GM13977 (cell line): ENCODE results near the gene SLC12A6.
"Not testable (repeated sequence)": the region's sequence is repeated elsewhere in the genome, so short reads cannot be mapped to it uniquely, and the experiment has no call there.

ENCODE experiments used
- DNase-seq: peaks from one replicate; pipeline ENCODE4 v3.0.0; 2012; ENCODE audit warnings: low spot score
- in situ Hi-C: fragments of 300-500 bp; cut with MboI; formaldehyde crosslinking; loops from one replicate; pipeline ENCODE4 v1.12.0; 2022; ENCODE audit warnings: low sequenced_read_pairs, low pct_unique_long_range_greater_than_20kb, mixed read lengths, inconsistent platforms; ENCODE audit not compliant: unreplicated experiment
- TF ChIP-seq, protein P1 (sequence below): IDR thresholded peaks from 2 replicates; pipeline ENCODE4 v1.5.1; 2012; ENCODE audit warnings: mild to moderate bottlenecking, control low read depth; ENCODE audit not compliant: insufficient read depth; ENCODE audit errors: extremely low read depth, missing control alignments

SLC12A6 gene

DNA sequence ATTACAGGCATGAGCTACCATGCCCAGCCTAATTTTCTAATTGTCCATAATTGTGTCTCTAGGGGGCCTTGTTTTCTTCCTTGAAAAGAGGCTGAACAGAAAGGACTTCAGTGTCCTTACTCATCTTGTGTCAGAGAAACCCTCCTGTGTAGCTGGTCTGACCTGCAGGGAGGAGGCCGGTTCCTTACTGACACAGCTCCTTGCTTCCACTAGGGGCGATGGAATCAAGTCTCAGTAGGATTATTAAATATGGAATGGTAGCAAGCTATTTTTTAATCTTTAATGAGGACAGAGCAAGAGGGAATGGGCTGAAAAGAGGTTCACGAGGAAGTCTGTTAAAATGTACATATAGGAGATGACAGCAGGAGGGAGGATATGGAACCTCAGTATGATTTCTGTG, 20.8 kb upstream of the SLC12A6 start:
- no peak for DNase-seq
- in situ Hi-C loops: loop anchor here (25.0 kb wide), 1 partner anchor 229 kb away; the partner anchor contains the start of gene GOLGA8B

DNA sequence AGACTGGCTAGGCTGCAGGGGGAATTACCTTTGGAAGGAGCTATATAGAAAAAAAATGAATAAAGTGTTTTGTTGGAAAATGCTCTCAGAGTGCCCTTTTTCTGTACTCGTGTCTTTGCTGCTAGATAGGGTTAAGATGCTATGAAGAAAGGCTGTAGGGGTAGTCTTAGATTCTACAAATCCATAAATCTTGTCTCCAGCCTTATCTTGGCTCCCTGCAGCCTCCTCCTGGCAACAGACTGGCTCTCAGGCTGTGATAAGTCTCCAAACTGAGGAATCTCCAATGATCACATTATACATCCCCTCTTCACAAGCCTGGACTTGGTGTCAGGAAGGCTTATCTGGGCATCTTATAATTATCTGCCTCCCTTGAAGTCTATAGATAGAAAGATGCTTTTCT, 20.1 kb upstream of the SLC12A6 start:
- DNase-seq: no peak
- TF ChIP-seq, protein P1, sequence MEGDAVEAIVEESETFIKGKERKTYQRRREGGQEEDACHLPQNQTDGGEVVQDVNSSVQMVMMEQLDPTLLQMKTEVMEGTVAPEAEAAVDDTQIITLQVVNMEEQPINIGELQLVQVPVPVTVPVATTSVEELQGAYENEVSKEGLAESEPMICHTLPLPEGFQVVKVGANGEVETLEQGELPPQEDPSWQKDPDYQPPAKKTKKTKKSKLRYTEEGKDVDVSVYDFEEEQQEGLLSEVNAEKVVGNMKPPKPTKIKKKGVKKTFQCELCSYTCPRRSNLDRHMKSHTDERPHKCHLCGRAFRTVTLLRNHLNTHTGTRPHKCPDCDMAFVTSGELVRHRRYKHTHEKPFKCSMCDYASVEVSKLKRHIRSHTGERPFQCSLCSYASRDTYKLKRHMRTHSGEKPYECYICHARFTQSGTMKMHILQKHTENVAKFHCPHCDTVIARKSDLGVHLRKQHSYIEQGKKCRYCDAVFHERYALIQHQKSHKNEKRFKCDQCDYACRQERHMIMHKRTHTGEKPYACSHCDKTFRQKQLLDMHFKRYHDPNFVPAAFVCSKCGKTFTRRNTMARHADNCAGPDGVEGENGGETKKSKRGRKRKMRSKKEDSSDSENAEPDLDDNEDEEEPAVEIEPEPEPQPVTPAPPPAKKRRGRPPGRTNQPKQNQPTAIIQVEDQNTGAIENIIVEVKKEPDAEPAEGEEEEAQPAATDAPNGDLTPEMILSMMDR: no peak
- in situ Hi-C loops: loop anchor here (25.0 kb wide), 1 partner anchor 230 kb away; the partner anchor contains the start of gene GOLGA8B

More for the DNA sequence above, 20.8 kb upstream of the SLC12A6 start:
- TF ChIP-seq, protein P1: no peak

DNA sequence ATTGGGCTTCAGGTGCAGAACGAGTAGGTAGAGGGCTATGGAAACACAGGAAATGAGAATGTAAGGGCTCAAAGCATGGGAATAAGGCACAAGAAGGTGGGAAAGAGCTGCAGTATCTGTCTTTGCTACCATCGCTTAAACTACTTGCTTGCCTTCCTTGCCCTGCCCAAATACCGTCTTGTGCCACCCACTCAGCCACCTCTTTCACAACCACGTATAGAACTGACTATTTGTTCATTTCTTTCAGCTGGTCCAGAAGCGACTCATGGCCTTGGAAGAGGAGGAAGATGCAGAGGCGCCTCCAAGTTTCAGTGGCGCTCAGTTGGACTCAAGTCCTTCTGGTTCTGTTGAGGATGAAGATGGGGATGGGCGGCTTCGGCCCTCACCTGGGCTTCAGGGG, 17.7 kb upstream of the SLC12A6 start:
- no peak for DNase-seq
- TF ChIP-seq, protein P1: no peak
- in situ Hi-C loops: loop anchor here (25.0 kb wide), 1 partner anchor 232 kb away; the partner anchor contains the start of gene GOLGA8B

DNA sequence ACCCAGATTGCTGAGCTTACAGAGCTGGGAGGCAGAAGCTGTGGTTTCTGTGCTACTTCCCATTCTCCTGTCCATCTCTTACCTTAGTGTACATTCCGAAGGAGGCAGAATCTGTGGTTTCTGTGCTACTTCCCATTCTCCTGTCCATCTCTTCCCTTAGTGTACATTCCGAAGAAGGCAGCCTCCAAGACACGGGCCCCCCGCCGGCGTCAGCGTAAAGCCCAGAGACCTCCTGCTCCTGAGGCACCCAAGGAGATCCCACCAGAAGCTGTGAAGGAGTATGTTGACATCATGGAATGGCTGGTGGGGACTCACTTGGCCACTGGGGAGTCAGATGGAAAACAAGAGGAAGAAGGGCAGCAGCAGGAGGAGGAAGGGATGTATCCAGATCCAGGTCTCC, 16.7 kb upstream of the SLC12A6 start:
- no peak for DNase-seq
- TF ChIP-seq, protein P1: no peak
- in situ Hi-C loops: loop anchor here (25.0 kb wide), 1 partner anchor 233 kb away; the partner anchor contains the start of gene GOLGA8B

DNA sequence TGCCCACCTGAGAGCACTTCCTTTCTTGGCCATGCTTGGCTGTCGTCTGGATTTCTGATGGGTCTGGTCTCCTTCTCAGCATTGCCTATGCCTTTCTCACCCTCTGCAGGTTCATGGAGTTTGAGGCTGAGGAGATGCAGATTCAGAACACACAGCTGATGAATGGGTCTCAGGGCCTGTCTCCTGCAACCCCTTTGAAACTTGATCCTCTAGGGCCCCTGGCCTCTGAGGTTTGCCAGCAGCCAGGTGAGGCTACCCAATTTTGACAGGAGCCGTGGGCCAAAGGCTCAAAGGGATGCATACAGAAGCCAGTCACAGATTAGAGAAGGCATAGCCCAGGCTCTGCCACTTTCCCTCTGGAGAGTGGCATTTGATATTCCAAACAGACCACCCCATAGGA, 16.0 kb upstream of the SLC12A6 start:
- no peak for DNase-seq
- TF ChIP-seq, protein P1: no peak
- in situ Hi-C loops: loop anchor here (25.0 kb wide), 1 partner anchor 234 kb away; the partner anchor contains the start of gene GOLGA8B

DNA sequence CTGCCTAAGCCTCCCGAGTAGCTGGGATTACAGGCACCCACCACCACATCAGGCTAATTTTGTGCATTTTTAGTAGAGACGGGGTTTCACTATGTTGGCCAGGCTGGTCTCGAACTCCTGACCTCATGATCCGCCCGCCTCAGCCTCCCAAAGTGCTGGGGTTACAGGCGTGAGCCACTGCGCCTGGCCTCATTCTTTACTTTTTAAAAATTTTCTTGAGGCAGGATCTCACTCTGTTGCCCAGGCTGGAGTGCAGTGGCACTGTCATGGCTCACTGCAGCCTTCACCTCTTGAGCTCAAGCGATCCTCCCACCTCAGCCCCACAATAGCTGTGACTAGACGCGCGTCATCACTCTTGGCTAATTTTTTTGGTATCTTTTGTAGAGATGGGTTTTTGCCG, 15.4 kb upstream of the SLC12A6 start:
- in situ Hi-C loops: loop anchor here (25.0 kb wide), 1 partner anchor 234 kb away; the partner anchor contains the start of gene GOLGA8B
- not testable (repeated sequence) for DNase-seq

DNA sequence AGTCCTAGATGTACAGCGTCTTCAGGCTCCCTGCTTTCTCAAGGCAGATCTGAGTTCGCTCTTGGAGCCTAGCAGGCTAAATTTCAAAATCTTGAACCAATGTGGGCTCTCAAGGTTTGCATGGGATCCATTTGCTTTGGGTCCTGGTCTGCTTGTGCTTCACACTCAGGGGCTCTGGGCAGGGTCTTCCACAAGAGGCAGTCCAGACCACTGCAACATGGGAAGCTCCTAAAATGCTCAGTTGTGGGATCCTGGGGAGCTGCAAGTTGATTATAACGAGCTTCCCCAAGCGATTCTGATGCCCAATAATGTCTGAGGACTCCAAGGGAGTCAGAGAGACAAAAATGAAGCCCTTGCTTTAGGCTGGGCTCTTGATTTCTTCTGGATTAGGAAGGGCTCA, 12.2 kb upstream of the SLC12A6 start:
- in situ Hi-C loops: loop anchor here (25.0 kb wide), 2 partner anchors 238 to 262 kb away; partner anchors contain the start of gene GOLGA8B
- no peak for DNase-seq

More for the DNA sequence above, 12.2 kb upstream of the SLC12A6 start:
- TF ChIP-seq, protein P1: no peak
